SK-N-SH treated with all-trans-retinoic acid at 6 μM for 48 hours (cell line): Measurements from ENCODE around the gene MAPK10.

Experiments
- ATAC-seq: fragments of 200-7000 bp; cut with Tn5 transposase; 3 replicates; pipeline ENCODE4 v1.9.1; 2020; ENCODE audit warnings: mild to moderate bottlenecking, moderate library complexity
- ARNTL ChIP-seq: fragments of 450-650 bp; formaldehyde crosslinking; IDR thresholded peaks from 2 replicates; pipeline ENCODE4 v1.5.0; 2020; ENCODE audit warnings: low read depth, mild to moderate bottlenecking, moderate library complexity, borderline replicate concordance
- BACH2 ChIP-seq: fragments of 250-450 bp; sonication (Bioruptor Pico); IDR thresholded peaks from 2 replicates; pipeline ENCODE4 v1.9.0; 2021; ENCODE audit warnings: mild to moderate bottlenecking, borderline replicate concordance
- CREB5 ChIP-seq: fragments of 250-450 bp; sonication (Bioruptor Pico); IDR thresholded peaks from 2 replicates; pipeline ENCODE4 v1.5.1; 2020; ENCODE audit warnings: low read depth, mild to moderate bottlenecking, moderate library complexity
- CSDC2 ChIP-seq: fragments of 250-450 bp; sonication (Bioruptor Pico); IDR thresholded peaks from 2 replicates; pipeline ENCODE4 v1.5.0; 2020; ENCODE audit warnings: mild to moderate bottlenecking, moderate library complexity
- ESRRG ChIP-seq: fragments of 250-450 bp; sonication (Bioruptor Pico); IDR thresholded peaks from 2 replicates; pipeline ENCODE4 v1.6.1; 2021; ENCODE audit warnings: mild to moderate bottlenecking
- GLIS3 ChIP-seq: fragments of 250-450 bp; sonication (Bioruptor Pico); IDR thresholded peaks from 2 replicates; pipeline ENCODE4 v1.5.0; 2020; ENCODE audit warnings: mild to moderate bottlenecking, moderate library complexity
- ISL1 ChIP-seq: fragments of 250-450 bp; sonication (Bioruptor Pico); IDR thresholded peaks from 2 replicates; pipeline ENCODE4 v2.1.2; 2022; ENCODE audit warnings: mild to moderate bottlenecking, moderate library complexity
- OSR1 ChIP-seq: fragments of 250-450 bp; sonication (Bioruptor Pico); IDR thresholded peaks from 2 replicates; pipeline ENCODE4 v1.8.0; 2022; ENCODE audit warnings: moderate library complexity, mild to moderate bottlenecking, inconsistent platforms
- PATZ1 ChIP-seq: fragments of 250-450 bp; sonication (Bioruptor Pico); IDR thresholded peaks from 2 replicates; pipeline ENCODE4 v1.8.0; 2020; ENCODE audit warnings: mild to moderate bottlenecking, moderate library complexity, borderline replicate concordance
- POU6F1 ChIP-seq: fragments of 250-450 bp; sonication (Bioruptor Pico); IDR thresholded peaks from 2 replicates; pipeline ENCODE4 v1.8.0; 2021; ENCODE audit warnings: low read depth, mild to moderate bottlenecking, moderate library complexity, borderline replicate concordance
- PPARA ChIP-seq: fragments of 250-450 bp; sonication (Bioruptor Pico); IDR thresholded peaks from 2 replicates; pipeline ENCODE4 v1.5.0; 2020; ENCODE audit warnings: mild to moderate bottlenecking, borderline replicate concordance
- RARB ChIP-seq: fragments of 250-450 bp; sonication (Bioruptor Pico); IDR thresholded peaks from 2 replicates; pipeline ENCODE4 v1.8.0; 2021; ENCODE audit warnings: mild to moderate bottlenecking, moderate library complexity
- SNAI2 ChIP-seq: fragments of 250-450 bp; sonication (Bioruptor Pico); IDR thresholded peaks from 2 replicates; pipeline ENCODE4 v1.5.0; 2020; ENCODE audit warnings: mild to moderate bottlenecking, moderate library complexity
- TCF4 ChIP-seq: fragments of 250-450 bp; sonication (Bioruptor Pico); IDR thresholded peaks from 2 replicates; pipeline ENCODE4 v1.8.0; 2021; ENCODE audit warnings: mild to moderate bottlenecking, moderate library complexity, borderline replicate concordance
- TOX ChIP-seq: fragments of 250-450 bp; sonication (Bioruptor Pico); IDR thresholded peaks from 2 replicates; pipeline ENCODE4 v1.8.0; 2021; ENCODE audit warnings: mild to moderate bottlenecking, moderate library complexity, borderline replicate concordance
- TSHZ2 ChIP-seq: fragments of 250-450 bp; sonication (Bioruptor Pico); IDR thresholded peaks from 2 replicates; pipeline ENCODE4 v1.5.0; 2020; ENCODE audit warnings: mild to moderate bottlenecking, moderate library complexity
- ZC3H10 ChIP-seq: fragments of 250-450 bp; sonication (Bioruptor Pico); IDR thresholded peaks from 2 replicates; pipeline ENCODE4 v1.5.1; 2021; ENCODE audit warnings: mild to moderate bottlenecking, moderate library complexity
- ZFP3 ChIP-seq: fragments of 250-450 bp; sonication (Bioruptor Pico); IDR thresholded peaks from 2 replicates; pipeline ENCODE4 v1.5.0; 2020; ENCODE audit warnings: mild to moderate bottlenecking, moderate library complexity
- ZFP30 ChIP-seq: fragments of 450-650 bp; formaldehyde crosslinking; IDR thresholded peaks from 2 replicates; pipeline ENCODE4 v1.5.0; 2022; ENCODE audit warnings: mild to moderate bottlenecking, moderate library complexity
- ZNF565 ChIP-seq: fragments of 450-650 bp; formaldehyde crosslinking; conservative IDR thresholded peaks from 2 replicates; pipeline ENCODE4 v1.5.0; 2020; ENCODE audit warnings: low read depth, mild to moderate bottlenecking, moderate library complexity
- ZNF70 ChIP-seq: fragments of 450-650 bp; formaldehyde crosslinking; IDR thresholded peaks from 2 replicates; pipeline ENCODE4 v1.5.0; 2020; ENCODE audit warnings: mild to moderate bottlenecking, moderate library complexity
- ZNF8 ChIP-seq: fragments of 450-650 bp; formaldehyde crosslinking; IDR thresholded peaks from 2 replicates; pipeline ENCODE4 v1.5.0; 2020; ENCODE audit warnings: mild to moderate bottlenecking, moderate library complexity

Gene MAPK10

GRCh38 chr4:86302251-86302650 is 57.6 kb downstream of the MAPK10 start:
- peak; percentile 67 for ATAC-seq
- TF ChIP-seq BACH2 (CRISPR knock-in tag) (no peak), ZC3H10 (CRISPR knock-in tag) (no peak), ARNTL (CRISPR knock-in tag) (no peak), ISL1 (CRISPR knock-in tag) (no peak), ZNF565 (CRISPR knock-in tag) (no peak), TCF4 (CRISPR knock-in tag) (no peak), ZFP30 (CRISPR knock-in tag) (no peak), ZNF8 (CRISPR knock-in tag) (no peak), OSR1 (CRISPR knock-in tag) (no peak), PPARA (CRISPR knock-in tag) (no peak), SNAI2 (CRISPR knock-in tag) (no peak), CSDC2 (CRISPR knock-in tag) (no peak), ZFP3 (CRISPR knock-in tag) (no peak), ESRRG (CRISPR knock-in tag) (no peak), TSHZ2 (CRISPR knock-in tag) (no peak), TOX (CRISPR knock-in tag) (no peak), ZNF70 (CRISPR knock-in tag) (no peak), RARB (CRISPR knock-in tag) (no peak), POU6F1 (no peak), GLIS3 (no peak)

GRCh38 chr4:86300516-86300915 is 59.3 kb downstream of the MAPK10 start:
- ATAC-seq = peak; percentile 77

GRCh38 chr4:86296865-86297264 is 63.0 kb downstream of the MAPK10 start:
- TF ChIP-seq TSHZ2 (CRISPR knock-in tag) (no peak), PPARA (CRISPR knock-in tag) (no peak), BACH2 (CRISPR knock-in tag) (no peak), RARB (CRISPR knock-in tag) (no peak)
- ATAC-seq = no peak

More at GRCh38 chr4:86300516-86300915, 59.3 kb downstream of the MAPK10 start:
- no peak for TF ChIP-seq TCF4 (CRISPR knock-in tag)
- peak; percentile 85 for TF ChIP-seq ISL1 (CRISPR knock-in tag)
- TF ChIP-seq TOX (CRISPR knock-in tag) = no peak

- no peak for ATAC-seq
- TF ChIP-seq TSHZ2 (CRISPR knock-in tag) = no peak
- no peak for TF ChIP-seq ARNTL (CRISPR knock-in tag)
- no peak for TF ChIP-seq CREB5 (CRISPR knock-in tag)
- no peak for TF ChIP-seq TOX (CRISPR knock-in tag)
- no peak for TF ChIP-seq ZC3H10 (CRISPR knock-in tag)
- TF ChIP-seq ZFP30 (CRISPR knock-in tag) = no peak
- no peak for TF ChIP-seq ZNF8 (CRISPR knock-in tag)
- TF ChIP-seq ZNF565 (CRISPR knock-in tag) = no peak
- no peak for TF ChIP-seq PPARA (CRISPR knock-in tag)
- no peak for TF ChIP-seq OSR1 (CRISPR knock-in tag)
- TF ChIP-seq RARB (CRISPR knock-in tag) = no peak
- no peak for TF ChIP-seq ZNF70 (CRISPR knock-in tag)
- TF ChIP-seq GLIS3 = no peak
- no peak for TF ChIP-seq PATZ1 (CRISPR knock-in tag)
- TF ChIP-seq ZFP3 (CRISPR knock-in tag) = no peak
These were observed 65.0 kb downstream of the MAPK10 start for GRCh38 chr4:86294883-86295282.
